K562 (cell line): ENCODE data around the gene IGFBP7. TPM values are rescaled to one million over a fixed set of nuclear protein-coding genes. Genes with fewer than 3 reads are reported as not detected.

ENCODE experiments used
- ATAC-seq: fragments of 200-7000 bp; cut with Tn5 transposase; 3 replicates; pipeline ENCODE4 v1.9.1; 2020; ENCODE audit warnings: moderate library complexity
- BruUV-seq: library from RNA; stranded (reverse); fragments of 400-500 nt; replicated peaks from 2 replicates; lab custom pipeline; 2021; lab: Mats Ljungman, UMichigan
- CTCF ChIA-PET: fragments of 300-600 bp; formaldehyde crosslinking; extraction: SDS; loops from one replicate; lab custom pipeline; 2021; ENCODE audit warnings: low intra/inter-chr PET ratio; lab: Yijun Ruan, JAX
- POLR2A ChIA-PET: fragments of 300-600, 350-650 bp; sonication (Branson Sonifier 250); formaldehyde crosslinking; extraction: SDS; loops from one replicate; lab custom pipeline; 2021; ENCODE audit warnings: antibody characterized with exemption, inconsistent platforms; lab: Yijun Ruan, JAX
- DNase-seq, 4 experiments: peaks; one replicate each; pipeline versions ENCODE4 v3.0.0 to v3.0.0-alpha.2; 2011 to 2018; ENCODE audit warnings: low spot score in 3 of 4, mixed read lengths in 3 of 4; ENCODE audit errors: extremely low read depth in 1 of 4
- FAIRE-seq: peaks from 2 replicates; lab custom pipeline; 2011; peaks lifted over from hg19 to GRCh38; lab: Jason Lieb, UNC
- H2AFZ ChIP-seq: 2 replicates; pipeline ENCODE4 v1.6.0; 2011; ENCODE audit warnings: low read depth, low read length, control low read depth, inconsistent platforms
- H3K27ac ChIP-seq: fragments of 200-600 bp; 3 replicates; pipeline ENCODE4 v1.8.0; 2011; ENCODE audit warnings: low read depth, mild to moderate bottlenecking, control low read depth, inconsistent platforms, low read length, moderate library complexity, mixed read lengths; ENCODE audit errors: extremely low read depth
- H3K27me3 ChIP-seq, 2 experiments: fragments of 300-600 bp in 1 of 2; 2 replicates in 1 of 2; 3 replicates in 1 of 2; pipeline versions ENCODE4 v1.6.0 to v1.8.0; 2011; ENCODE audit warnings: inconsistent platforms in 2 of 2, low read length in 2 of 2, mild to moderate bottlenecking in 1 of 2, mixed read lengths in 1 of 2, moderate library complexity in 1 of 2; ENCODE audit not compliant: control insufficient read depth in 2 of 2, insufficient read depth in 2 of 2
- H3K36me3 ChIP-seq: fragments of 300-600 bp; 3 replicates; pipeline ENCODE4 v1.8.0; 2011; ENCODE audit warnings: mild to moderate bottlenecking, low read length, inconsistent platforms; ENCODE audit not compliant: control insufficient read depth, insufficient read depth
- H3K4me1 ChIP-seq, 2 experiments: fragments of 200-600 bp in 1 of 2; replicated peaks in 1 of 2; 2 replicates in 1 of 2; 3 replicates in 1 of 2; pipeline versions ENCODE4 v1.5.1 to v1.8.0; 2011; ENCODE audit warnings: inconsistent platforms in 2 of 2, low read length in 2 of 2, mild to moderate bottlenecking in 1 of 2, mixed read lengths in 1 of 2, moderate library complexity in 1 of 2; ENCODE audit not compliant: control insufficient read depth in 2 of 2, insufficient read depth in 2 of 2
- H3K4me2 ChIP-seq: 2 replicates; pipeline ENCODE4 v1.6.1; 2011; ENCODE audit warnings: low read length, control low read depth, inconsistent platforms, mixed read lengths; ENCODE audit not compliant: insufficient read depth
- H3K4me3 ChIP-seq: fragments of 200-600 bp; sonication (generic), shearing (Covaris generic); 2 replicates; pipeline ENCODE4 v1.5.1; 2016; ENCODE audit warnings: control low read depth, inconsistent platforms
- H3K79me2 ChIP-seq: fragments of 200-600 bp; 3 replicates; pipeline ENCODE4 v1.8.0; 2011; ENCODE audit warnings: low read length, inconsistent platforms; ENCODE audit not compliant: control insufficient read depth, insufficient read depth
- H3K9ac ChIP-seq, 2 experiments: 2 replicates each; pipeline versions ENCODE4 v1.6.0 to v1.6.1; 2011; ENCODE audit warnings: low read depth in 2 of 2, low read length in 2 of 2, control low read depth in 1 of 2, inconsistent platforms in 1 of 2, mild to moderate bottlenecking in 1 of 2, mixed read lengths in 1 of 2; ENCODE audit not compliant: insufficient read depth in 1 of 2
- H3K9me1 ChIP-seq: one replicate; pipeline ENCODE4 v1.6.0; 2011; ENCODE audit warnings: inconsistent platforms, mild to moderate bottlenecking, low read length, moderate library complexity; ENCODE audit not compliant: control insufficient read depth, insufficient read depth
- H3K9me3 ChIP-seq: replicated peaks from 2 replicates; pipeline ENCODE4 v1.5.1; 2011; ENCODE audit warnings: low read depth, low read length, inconsistent platforms; ENCODE audit not compliant: control insufficient read depth, insufficient read depth
- H4K20me1 ChIP-seq: replicated peaks from 2 replicates; pipeline ENCODE4 v1.6.1; 2011; ENCODE audit warnings: low read length, inconsistent platforms, mixed read lengths; ENCODE audit not compliant: control insufficient read depth, insufficient read depth
- ATF3 ChIP-seq, 2 experiments: fragments of 450-650 bp in 1 of 2; sonication (generic) in 1 of 2; formaldehyde crosslinking in 1 of 2; IDR thresholded peaks in 1 of 2; conservative IDR thresholded peaks in 1 of 2; 2 replicates each; pipeline versions ENCODE4 v1.6.1 to v1.8.1; 2016 to 2023; ENCODE audit warnings: mild to moderate bottlenecking in 2 of 2, moderate library complexity in 2 of 2, inconsistent platforms in 1 of 2, missing genetic modification reagents in 1 of 2
- GATAD2A ChIP-seq: fragments of 450-650 bp; IDR thresholded peaks from 2 replicates; pipeline ENCODE4 v1.6.1; 2017
- HDGF ChIP-seq: fragments of 450-650 bp; IDR thresholded peaks from 2 replicates; pipeline ENCODE4 v1.6.1; 2016
- SIN3A ChIP-seq, 2 experiments: fragments of 150-350 bp in 1 of 2; IDR thresholded peaks; 2 replicates each; pipeline ENCODE4 v1.6.1; 2011 to 2016; ENCODE audit warnings: borderline replicate concordance in 2 of 2, low read depth in 2 of 2, low read length in 2 of 2, mild to moderate bottlenecking in 2 of 2, moderate library complexity in 2 of 2; ENCODE audit not compliant: control insufficient read depth in 1 of 2
- SMARCE1 ChIP-seq: fragments of 450-650 bp; IDR thresholded peaks from 2 replicates; pipeline ENCODE4 v1.7.1; 2016; ENCODE audit warnings: mild to moderate bottlenecking
- SRSF3 ChIP-seq: fragments of 200-400 bp; formaldehyde crosslinking; IDR thresholded peaks from 2 replicates; pipeline ENCODE4 v1.6.1; 2016; ENCODE audit warnings: mild to moderate bottlenecking, low read length, moderate library complexity; ENCODE audit not compliant: insufficient read depth
- TFE3 ChIP-seq: fragments of 450-650 bp; formaldehyde crosslinking; IDR thresholded peaks from 2 replicates; pipeline ENCODE4 v1.4.0; 2020; ENCODE audit warnings: mild to moderate bottlenecking, mixed read lengths
- U2AF2 ChIP-seq: fragments of 200-400 bp; formaldehyde crosslinking; optimal IDR thresholded peaks from 2 replicates; pipeline ENCODE3; 2017; ENCODE audit warnings: low read depth, mild to moderate bottlenecking, low read length
- ZNF24 ChIP-seq: fragments of 450-650 bp; IDR thresholded peaks from 2 replicates; pipeline ENCODE4 v1.6.1; 2016
- ZNF316 ChIP-seq: fragments of 450-650 bp; IDR thresholded peaks from 2 replicates; pipeline ENCODE4 v1.6.1; 2016
- WGBS: fragments of 100-300 bp; shearing (Covaris generic); methylation state at CpG from one replicate; pipeline ENCODE4 v1.1.6; 2016; ENCODE audit warnings: low coverage, mixed read lengths; ENCODE audit not compliant: insufficient coverage; ENCODE audit errors: missing lambda C conversion rate; 5-methylcytosine and 5-hydroxymethylcytosine counted together
- in situ Hi-C: fragments of 300-500 bp; cut with MboI; formaldehyde crosslinking; loops from 4 replicates; pipeline ENCODE4 v1.15.0; 2018; ENCODE audit warnings: inconsistent platforms, mixed read lengths
- intact Hi-C: fragments of 100-400 bp; cut with micrococcal nuclease; formaldehyde crosslinking; loops from 2 replicates; pipeline ENCODE4 v1.14.2; 2022
- polyA plus RNA-seq, 8 experiments: library from polyadenylated mRNA; depleted of rRNA in 4 of 8; stranded (reverse) in 5 of 8; unstranded in 3 of 8; fragments of >200 nt; fragmentation: Nextera tagmentation in 2 of 8; fragmentation: Illumina TruSeq in 1 of 8; extraction: Ambion mirVana in 2 of 8; extraction: Trizol in 1 of 8; gene quantifications; 2 replicates each; pipeline versions ENCODE4 v1.2.1 to v1.2.3, GENCODE V29; 2011 to 2014; ENCODE audit warnings: inconsistent platforms in 1 of 8, missing spikeins in 1 of 8
- total RNA-seq, 7 experiments: library from RNA; depleted of rRNA in 6 of 7; stranded (reverse); fragments of >200 nt in 6 of 7; fragmentation: Illumina TruSeq in 2 of 7; extraction: Trizol in 2 of 7; gene quantifications; 2 replicates each; pipeline versions ENCODE4 v1.2.1 to v1.2.3, GENCODE V29; 2011 to 2021; ENCODE audit warnings: low replicate concordance in 1 of 7

The IGFBP7 gene
- total and polyA plus RNA-seq, 9 of the 15 experiments (the other 6 are each of a cell fraction or from before 2014, with no cell fraction given) = 0.27 to 0.49 (median 0.29) TPM; not detected in 6

- intact Hi-C loops = no loop called here
- no peaks in the 10 kb centered on the region for H4K20me1 ChIP-seq
- BruUV-seq = no TSS peak
- no peaks in the 10 kb centered on the region for H3K36me3 ChIP-seq
- H3K9me3 ChIP-seq = no peaks in the 10 kb centered on the region
- DNase-seq (no peak), FAIRE-seq (no peak)
- no peaks in the 10 kb centered on the region for H3K9me1 ChIP-seq
- no peaks in the 10 kb centered on the region for H3K4me1 ChIP-seq
- no peak overlapping the region for H3K4me2 ChIP-seq
- no peak for TF ChIP-seq SIN3A (IDR thresholded peaks at IDR 0.05; ENCODE audit: borderline replicate concordance in 2 of 2, control insufficient read depth in 1 of 2, low read depth in 2 of 2, low read length in 2 of 2)
- TF ChIP-seq SMARCE1 = no peak
- TF ChIP-seq, all 486 proteins: peak for 0
- Histone ChIP-seq H3K79me2 (no peaks in the 10 kb centered on the region), H3K4me3 (no peak overlapping the region), H3K27ac (no peak overlapping the region), H2AFZ (no peak overlapping the region), H3K9ac (no peak overlapping the region), H3K27me3 (no peaks in the 10 kb centered on the region)
- in situ Hi-C loops = no loop called here
- POLR2A ChIA-PET = no interaction called here
- no peak for ATAC-seq
- CTCF ChIA-PET = no interaction called here
- 0% methylated on average over 2 of the region's 2 CpGs for WGBS
Measured at GRCh38 chr4:57099363-57099762, 10.8 kb downstream of the IGFBP7 start.

- FAIRE-seq = no peak
- Histone ChIP-seq H3K9ac (no peak overlapping the region), H3K79me2 (no peaks in the 10 kb centered on the region), H2AFZ (no peak overlapping the region), H3K27ac (no peak overlapping the region), H3K4me3 (no peak overlapping the region), H3K9me1 (no peaks in the 10 kb centered on the region), H3K36me3 (no peaks in the 10 kb centered on the region), H3K4me1 (no peaks in the 10 kb centered on the region), H3K9me3 (no peaks in the 10 kb centered on the region), H4K20me1 (no peaks in the 10 kb centered on the region), H3K27me3 (no peaks in the 10 kb centered on the region), H3K4me2 (no peak overlapping the region)
- no TSS peak for BruUV-seq
- CTCF ChIA-PET = no interaction called here
- in situ Hi-C loops = no loop called here
- intact Hi-C loops = no loop called here
- ATAC-seq = no peak
- no peak for DNase-seq
- TF ChIP-seq ATF3 (IDR thresholded peaks at IDR 0.05) (no peak), ATF3 (CRISPR knock-in tag; conservative IDR thresholded peaks at IDR 0.05) (no peak), TFE3 (CRISPR knock-in tag) (no peak), ZNF316 (no peak), U2AF2 (no peak), SRSF3 (no peak), HDGF (no peak), GATAD2A (no peak), ZNF24 (no peak)
- POLR2A ChIA-PET = no interaction called here
Measured at GRCh38 chr4:57098941-57099340, 11.2 kb downstream of the IGFBP7 start.
